Effector memory CD8-positive, alpha-beta T cell (primary cell): ENCODE results near the gene ABHD16A.

Experiments
- ATAC-seq: fragments of 150-1000 bp; cut with Tn5 transposase; replicated peaks from 2 replicates; pipeline ENCODE4 v1.10.0; 2021; ENCODE audit warnings: mild to moderate bottlenecking, moderate library complexity
- DNase-seq, 3 experiments: peaks; one replicate each; pipeline ENCODE4 v3.0.0; 2021
- H3K27ac Mint-ChIP-seq, 2 donors: one replicate each; pipeline ENCODE4 v1.8.0; 2022; ENCODE audit warnings: mild to moderate bottlenecking in 2 of 2, mixed read lengths in 2 of 2, moderate library complexity in 2 of 2
- H3K27me3 Mint-ChIP-seq, 2 donors: one replicate each; pipeline ENCODE4 v1.8.0; 2022; ENCODE audit warnings: mixed read lengths in 2 of 2
- H3K36me3 Mint-ChIP-seq: one replicate; pipeline ENCODE4 v1.8.0; 2022; ENCODE audit warnings: mild to moderate bottlenecking, moderate library complexity, mixed read lengths; ENCODE audit not compliant: insufficient read depth
- H3K4me1 Mint-ChIP-seq, 2 donors: one replicate each; pipeline ENCODE4 v1.8.0; 2022; ENCODE audit warnings: low read depth in 2 of 2, mixed read lengths in 2 of 2
- H3K4me3 Mint-ChIP-seq, 2 donors: one replicate each; pipeline ENCODE4 v1.8.0; 2022; ENCODE audit warnings: mild to moderate bottlenecking in 2 of 2, mixed read lengths in 2 of 2, moderate library complexity in 2 of 2
- H3K9me3 Mint-ChIP-seq, 2 donors: one replicate each; pipeline ENCODE4 v1.8.0; 2022; ENCODE audit warnings: mixed read lengths in 2 of 2

Gene ABHD16A

GRCh38 chr6:31686483-31686882 lies 16.6 kb downstream of the ABHD16A start:
- peak overlapping the region; percentile 36 to 66 for H3K27ac Mint-ChIP-seq
- no peaks in the 10 kb centered on the region for H3K9me3 Mint-ChIP-seq
- H3K27me3 Mint-ChIP-seq, result no peaks in the 10 kb centered on the region
- ATAC-seq (no peak), DNase-seq (no peak)
- H3K4me3 Mint-ChIP-seq, result no peak overlapping the region
- H3K36me3 Mint-ChIP-seq, result peaks cover 55% of the 10 kb centered on the region
- peaks cover 4 to 5% of the 10 kb centered on the region in 2 donors for H3K4me1 Mint-ChIP-seq

- no peaks in the 10 kb centered on the region for H3K27me3 Mint-ChIP-seq
- H3K27ac Mint-ChIP-seq, result peak overlapping the region in 1 of 2 donors; percentile 51
- H3K4me3 Mint-ChIP-seq, result no peak overlapping the region
- H3K4me1 Mint-ChIP-seq, result peaks cover 17 to 19% of the 10 kb centered on the region in 2 donors
- H3K9me3 Mint-ChIP-seq, result no peaks in the 10 kb centered on the region
- ATAC-seq, result no peak
- peaks cover 40% of the 10 kb centered on the region for H3K36me3 Mint-ChIP-seq
- no peak for DNase-seq
Observed at GRCh38 chr6:31683591-31683990, 19.5 kb downstream of the ABHD16A start.

GRCh38 chr6:31681135-31681671 lies 21.9 kb downstream of the ABHD16A start:
- ATAC-seq (peak; percentile 67), DNase-seq (peak in 1 of 3 experiments; percentile 29)
- Mint-ChIP-seq H3K36me3 (peaks cover 25% of the 10 kb centered on the region), H3K27me3 (no peaks in the 10 kb centered on the region), H3K9me3 (no peaks in the 10 kb centered on the region), H3K27ac (peak overlapping the region; percentile 44 to 88), H3K4me3 (peak overlapping the region; percentile 86 to 89), H3K4me1 (peaks cover 17 to 19% of the 10 kb centered on the region in 2 donors)

GRCh38 chr6:31680226-31681134 lies 22.6 kb downstream of the ABHD16A start, which contains the start of gene LY6G5C:
Gene LY6G5C (minus strand): TSS chr6:31681067. CDS start chr6:31680373, 694 bp downstream.
- Mint-ChIP-seq H3K4me3 (peak within 1 kb of the TSS; percentile 86 to 89), H3K4me1 (peaks cover 17 to 19% of the 10 kb centered on the region in 2 donors), H3K9me3 (no peaks in the 10 kb centered on the region), H3K27me3 (no peaks in the 10 kb centered on the region), H3K36me3 (peaks cover 24% of the 10 kb centered on the region), H3K27ac (peak within 1 kb of the TSS; percentile 44 to 88)
- ATAC-seq (peak; percentile 68), DNase-seq (peak; percentile 40 to 50 (median 43))

GRCh38 chr6:31677955-31678354 lies 25.2 kb downstream of the ABHD16A start:
- no peak overlapping the region for H3K27ac Mint-ChIP-seq
- H3K27me3 Mint-ChIP-seq, result no peaks in the 10 kb centered on the region
- peaks cover 17 to 19% of the 10 kb centered on the region in 2 donors for H3K4me1 Mint-ChIP-seq

GRCh38 chr6:31676904-31677303 lies 26.2 kb downstream of the ABHD16A start:
- no peaks in the 10 kb centered on the region for H3K9me3 Mint-ChIP-seq
- H3K36me3 Mint-ChIP-seq, result peaks cover 21% of the 10 kb centered on the region
- peaks cover 17 to 18% of the 10 kb centered on the region in 2 donors for H3K4me1 Mint-ChIP-seq
- no peaks in the 10 kb centered on the region for H3K27me3 Mint-ChIP-seq
- H3K27ac Mint-ChIP-seq, result peak overlapping the region in 1 of 2 donors; percentile 18
- DNase-seq (no peak), ATAC-seq (no peak)
- H3K4me3 Mint-ChIP-seq, result no peak overlapping the region

More at GRCh38 chr6:31677955-31678354, 25.2 kb downstream of the ABHD16A start:
- DNase-seq (no peak), ATAC-seq (no peak)
- no peak overlapping the region for H3K4me3 Mint-ChIP-seq
- no peaks in the 10 kb centered on the region for H3K9me3 Mint-ChIP-seq
- peaks cover 20% of the 10 kb centered on the region for H3K36me3 Mint-ChIP-seq

- Mint-ChIP-seq H3K27ac (peak overlapping the region in 1 of 2 donors; percentile 18), H3K4me3 (no peak overlapping the region), H3K36me3 (peaks cover 21% of the 10 kb centered on the region), H3K9me3 (no peaks in the 10 kb centered on the region), H3K27me3 (no peaks in the 10 kb centered on the region), H3K4me1 (peaks cover 13 to 14% of the 10 kb centered on the region in 2 donors)
- ATAC-seq (no peak), DNase-seq (no peak)
Observed at GRCh38 chr6:31676322-31676903, 26.7 kb downstream of the ABHD16A start.

- ATAC-seq (no peak), DNase-seq (no peak)
- Mint-ChIP-seq H3K4me1 (peaks cover 14 to 23% of the 10 kb centered on the region in 2 donors), H3K36me3 (peaks cover 61% of the 10 kb centered on the region), H3K4me3 (no peak within 1 kb of the TSS), H3K9me3 (no peaks in the 10 kb centered on the region), H3K27me3 (no peaks in the 10 kb centered on the region), H3K27ac (peak within 1 kb of the TSS in 1 of 2 donors; percentile 41)
Observed at GRCh38 chr6:31669676-31670075, 33.4 kb downstream of the ABHD16A start, which contains the start of gene LY6G5B. Gene LY6G5B (plus strand): TSS chr6:31669976. CDS start chr6:31670951, 975 bp downstream.

GRCh38 chr6:31666337-31666965 lies 36.7 kb downstream of the ABHD16A start:
- Mint-ChIP-seq H3K9me3 (no peaks in the 10 kb centered on the region), H3K36me3 (peaks cover 63% of the 10 kb centered on the region), H3K27me3 (no peaks in the 10 kb centered on the region), H3K27ac (peak overlapping the region; percentile 94 to 98), H3K4me3 (peak overlapping the region; percentile 93 to 97), H3K4me1 (peaks cover 33 to 46% of the 10 kb centered on the region in 2 donors)
- DNase-seq (no peak), ATAC-seq (no peak)

- DNase-seq, result peak; percentile 96 to 97 (median 97)
- H3K4me3 Mint-ChIP-seq, result peak within 1 kb of the TSS; percentile 93 to 97
- peaks cover 61% of the 10 kb centered on the region for H3K36me3 Mint-ChIP-seq
- H3K27me3 Mint-ChIP-seq, result no peaks in the 10 kb centered on the region
- H3K4me1 Mint-ChIP-seq, result peaks cover 39 to 51% of the 10 kb centered on the region in 2 donors
- ATAC-seq, result peak; percentile 84
- H3K27ac Mint-ChIP-seq, result peak within 1 kb of the TSS; percentile 94 to 98
- H3K9me3 Mint-ChIP-seq, result no peaks in the 10 kb centered on the region
Observed at GRCh38 chr6:31665501-31666336, 37.4 kb downstream of the ABHD16A start, which contains the start of gene CSNK2B. Gene CSNK2B (plus strand): TSS chr6:31666080. CDS start chr6:31666832, 752 bp downstream.

- ATAC-seq, result peak; percentile 45
- H3K9me3 Mint-ChIP-seq, result no peaks in the 10 kb centered on the region
- peak within 1 kb of the TSS; percentile 93 to 97 for H3K4me3 Mint-ChIP-seq
- H3K4me1 Mint-ChIP-seq, result peaks cover 43 to 55% of the 10 kb centered on the region in 2 donors
- DNase-seq, result peak; percentile 82 to 89 (median 86)
- H3K27me3 Mint-ChIP-seq, result no peaks in the 10 kb centered on the region
- peak within 1 kb of the TSS; percentile 94 to 98 for H3K27ac Mint-ChIP-seq
- peaks cover 60% of the 10 kb centered on the region for H3K36me3 Mint-ChIP-seq
Observed at GRCh38 chr6:31664790-31665500, 38.2 kb downstream of the ABHD16A start, which contains the start of gene GPANK1. Gene GPANK1 (minus strand): TSS chr6:31664997. CDS start chr6:31664478, 519 bp downstream.
